Panc1 (cell line): ENCODE results near the gene SEC22A. TPM values are rescaled to one million over a fixed set of nuclear protein-coding genes. Genes with fewer than 3 reads are reported as not detected.

Experiments
- ATAC-seq: fragments of 200-7000 bp; cut with Tn5 transposase; 2 replicates; pipeline ENCODE4 v1.9.1; 2020; ENCODE audit warnings: mild to moderate bottlenecking, moderate library complexity
- BruUV-seq: library from RNA; stranded (reverse); fragments of 400-500 nt; replicated peaks from 2 replicates; lab custom pipeline; 2021; lab: Mats Ljungman, UMichigan
- CTCF ChIA-PET: fragments of 300-600 bp; sonication (Branson Sonifier 250); formaldehyde crosslinking; loops from one replicate; lab custom pipeline; 2022; ENCODE audit warnings: antibody characterized with exemption; lab: Charles Lee
- POLR2A ChIA-PET: fragments of 300-600 bp; sonication (Branson Sonifier 250); formaldehyde crosslinking; loops from one replicate; lab custom pipeline; 2022; ENCODE audit warnings: antibody characterized with exemption; lab: Charles Lee
- DNase-seq: peaks from one replicate; pipeline ENCODE4 v3.0.0-alpha.2; 2010; ENCODE audit warnings: low read depth, low spot score
- H3K27ac ChIP-seq: 2 replicates; pipeline ENCODE4 v1.5.1; 2011; ENCODE audit warnings: mild to moderate bottlenecking, low read length, inconsistent platforms
- H3K27me3 ChIP-seq: fragments of 200-500 bp; sonication (Bioruptor generic); 2 replicates; pipeline ENCODE4 v1.6.0; 2014; ENCODE audit warnings: low read length, inconsistent platforms; ENCODE audit not compliant: control insufficient read depth, insufficient read depth
- H3K36me3 ChIP-seq: fragments of 200-500 bp; sonication (Bioruptor generic); 2 replicates; pipeline ENCODE4 v1.5.1; 2014; ENCODE audit warnings: inconsistent platforms, mild to moderate bottlenecking, low read length, moderate library complexity; ENCODE audit not compliant: control insufficient read depth, insufficient read depth
- H3K4me1 ChIP-seq: 2 replicates; pipeline ENCODE4 v1.5.1; 2011; ENCODE audit warnings: inconsistent platforms, mild to moderate bottlenecking, low read length, moderate library complexity; ENCODE audit not compliant: control insufficient read depth, insufficient read depth
- H3K4me3 ChIP-seq, 2 experiments: 2 replicates each; pipeline ENCODE4 v1.5.1; 2011 to 2012; ENCODE audit warnings: low read depth in 2 of 2, low read length in 2 of 2, mild to moderate bottlenecking in 2 of 2, inconsistent platforms in 1 of 2, moderate library complexity in 1 of 2
- H3K9me3 ChIP-seq: fragments of 200-500 bp; sonication (Bioruptor generic); 2 replicates; pipeline ENCODE4 v1.5.1; 2014; ENCODE audit warnings: low read depth, mild to moderate bottlenecking, inconsistent platforms, low read length, moderate library complexity; ENCODE audit not compliant: control insufficient read depth, insufficient read depth
- POLR2AphosphoS5 ChIP-seq: IDR thresholded peaks from 2 replicates; pipeline ENCODE4 v1.6.1; 2012; ENCODE audit warnings: mild to moderate bottlenecking, low read depth, low read length, moderate library complexity
- SIN3A ChIP-seq: IDR thresholded peaks from 2 replicates; pipeline ENCODE4 v1.6.1; 2012; ENCODE audit warnings: low read depth, mild to moderate bottlenecking, low read length, moderate library complexity, borderline replicate concordance; ENCODE audit not compliant: insufficient read depth
- TCF7L2 ChIP-seq: IDR thresholded peaks from 2 replicates; pipeline ENCODE4 v1.6.1; 2011; ENCODE audit warnings: mild to moderate bottlenecking, low read depth, low read length, inconsistent platforms
- in situ Hi-C: cut with HindIII; loops from 2 replicates; pipeline ENCODE4 v1.10.0; 2016; ENCODE audit warnings: low sequenced_read_pairs, low pct_unique_long_range_greater_than_20kb
- intact Hi-C: fragments of 100-400 bp; cut with micrococcal nuclease; formaldehyde crosslinking; loops from one replicate; pipeline ENCODE4 v1.10.0; 2022; ENCODE audit not compliant: unreplicated experiment
- total RNA-seq: library from RNA; stranded (reverse); gene quantifications from one replicate; pipeline ENCODE4 v1.2.1, GENCODE V29; 2021; ENCODE audit not compliant: unreplicated experiment
- TF ChIP-seq, protein P1 (sequence below), 2 experiments: IDR thresholded peaks; 2 replicates each; pipeline ENCODE4 v1.6.1; 2011 to 2012; ENCODE audit warnings: low read depth in 2 of 2, control low read depth in 1 of 2, low read length in 1 of 2, mild to moderate bottlenecking in 1 of 2, moderate library complexity in 1 of 2; ENCODE audit not compliant: insufficient read depth in 1 of 2
- TF ChIP-seq, protein P2 (sequence below): fragments of 450-650 bp; IDR thresholded peaks from 2 replicates; pipeline ENCODE4 v1.5.1; 2017; ENCODE audit warnings: mild to moderate bottlenecking

Gene SEC22A
- total RNA-seq, 1 experiment from 2014 or later = 22.7 TPM

DNA sequence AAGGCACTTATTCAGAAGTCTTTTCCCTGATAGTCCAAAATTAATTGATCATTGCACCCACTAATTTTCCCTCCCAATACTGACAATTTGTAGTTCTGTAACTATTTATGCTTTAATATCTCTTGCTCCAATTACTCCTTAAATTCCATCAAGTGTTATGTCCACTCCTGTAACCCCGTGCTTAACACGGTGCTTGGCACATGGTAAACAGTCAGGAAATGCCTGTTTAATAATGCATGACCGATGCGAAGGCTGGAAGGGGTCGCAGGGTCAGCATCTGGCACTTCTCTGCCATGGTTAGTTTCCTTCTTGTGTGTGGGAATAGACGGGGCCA is 553 bp upstream of the SEC22A start:
- ChIA-PET POLR2A (no interaction called here), CTCF (no interaction called here)
- H3K4me1 ChIP-seq = peaks cover 15% of the 10 kb centered on the region; the same call in 1 of the 2 replicates
- BruUV-seq = no TSS peak
- ATAC-seq = no peak
- intact Hi-C loops (no loop called here), in situ Hi-C loops (no loop called here)
- peak overlapping the region; percentile 85 to 97 for H3K4me3 ChIP-seq
- no peak for DNase-seq
- TF ChIP-seq POLR2AphosphoS5 (no peak), TCF7L2 (no peak), SIN3A (no peak)
- TF ChIP-seq, protein P1, sequence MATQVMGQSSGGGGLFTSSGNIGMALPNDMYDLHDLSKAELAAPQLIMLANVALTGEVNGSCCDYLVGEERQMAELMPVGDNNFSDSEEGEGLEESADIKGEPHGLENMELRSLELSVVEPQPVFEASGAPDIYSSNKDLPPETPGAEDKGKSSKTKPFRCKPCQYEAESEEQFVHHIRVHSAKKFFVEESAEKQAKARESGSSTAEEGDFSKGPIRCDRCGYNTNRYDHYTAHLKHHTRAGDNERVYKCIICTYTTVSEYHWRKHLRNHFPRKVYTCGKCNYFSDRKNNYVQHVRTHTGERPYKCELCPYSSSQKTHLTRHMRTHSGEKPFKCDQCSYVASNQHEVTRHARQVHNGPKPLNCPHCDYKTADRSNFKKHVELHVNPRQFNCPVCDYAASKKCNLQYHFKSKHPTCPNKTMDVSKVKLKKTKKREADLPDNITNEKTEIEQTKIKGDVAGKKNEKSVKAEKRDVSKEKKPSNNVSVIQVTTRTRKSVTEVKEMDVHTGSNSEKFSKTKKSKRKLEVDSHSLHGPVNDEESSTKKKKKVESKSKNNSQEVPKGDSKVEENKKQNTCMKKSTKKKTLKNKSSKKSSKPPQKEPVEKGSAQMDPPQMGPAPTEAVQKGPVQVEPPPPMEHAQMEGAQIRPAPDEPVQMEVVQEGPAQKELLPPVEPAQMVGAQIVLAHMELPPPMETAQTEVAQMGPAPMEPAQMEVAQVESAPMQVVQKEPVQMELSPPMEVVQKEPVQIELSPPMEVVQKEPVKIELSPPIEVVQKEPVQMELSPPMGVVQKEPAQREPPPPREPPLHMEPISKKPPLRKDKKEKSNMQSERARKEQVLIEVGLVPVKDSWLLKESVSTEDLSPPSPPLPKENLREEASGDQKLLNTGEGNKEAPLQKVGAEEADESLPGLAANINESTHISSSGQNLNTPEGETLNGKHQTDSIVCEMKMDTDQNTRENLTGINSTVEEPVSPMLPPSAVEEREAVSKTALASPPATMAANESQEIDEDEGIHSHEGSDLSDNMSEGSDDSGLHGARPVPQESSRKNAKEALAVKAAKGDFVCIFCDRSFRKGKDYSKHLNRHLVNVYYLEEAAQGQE (IDR thresholded peaks at IDR 0.05; ENCODE audit: insufficient read depth in 1 of 2, low read depth in 2 of 2, low read length in 1 of 2) = no peak
- TF ChIP-seq, protein P2, sequence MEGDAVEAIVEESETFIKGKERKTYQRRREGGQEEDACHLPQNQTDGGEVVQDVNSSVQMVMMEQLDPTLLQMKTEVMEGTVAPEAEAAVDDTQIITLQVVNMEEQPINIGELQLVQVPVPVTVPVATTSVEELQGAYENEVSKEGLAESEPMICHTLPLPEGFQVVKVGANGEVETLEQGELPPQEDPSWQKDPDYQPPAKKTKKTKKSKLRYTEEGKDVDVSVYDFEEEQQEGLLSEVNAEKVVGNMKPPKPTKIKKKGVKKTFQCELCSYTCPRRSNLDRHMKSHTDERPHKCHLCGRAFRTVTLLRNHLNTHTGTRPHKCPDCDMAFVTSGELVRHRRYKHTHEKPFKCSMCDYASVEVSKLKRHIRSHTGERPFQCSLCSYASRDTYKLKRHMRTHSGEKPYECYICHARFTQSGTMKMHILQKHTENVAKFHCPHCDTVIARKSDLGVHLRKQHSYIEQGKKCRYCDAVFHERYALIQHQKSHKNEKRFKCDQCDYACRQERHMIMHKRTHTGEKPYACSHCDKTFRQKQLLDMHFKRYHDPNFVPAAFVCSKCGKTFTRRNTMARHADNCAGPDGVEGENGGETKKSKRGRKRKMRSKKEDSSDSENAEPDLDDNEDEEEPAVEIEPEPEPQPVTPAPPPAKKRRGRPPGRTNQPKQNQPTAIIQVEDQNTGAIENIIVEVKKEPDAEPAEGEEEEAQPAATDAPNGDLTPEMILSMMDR = no peak
- H3K9me3 ChIP-seq = no peaks in the 10 kb centered on the region
- H3K27ac ChIP-seq = peak overlapping the region; percentile 89
- H3K27me3 ChIP-seq = no peaks in the 10 kb centered on the region
- no peaks in the 10 kb centered on the region for H3K36me3 ChIP-seq

DNA sequence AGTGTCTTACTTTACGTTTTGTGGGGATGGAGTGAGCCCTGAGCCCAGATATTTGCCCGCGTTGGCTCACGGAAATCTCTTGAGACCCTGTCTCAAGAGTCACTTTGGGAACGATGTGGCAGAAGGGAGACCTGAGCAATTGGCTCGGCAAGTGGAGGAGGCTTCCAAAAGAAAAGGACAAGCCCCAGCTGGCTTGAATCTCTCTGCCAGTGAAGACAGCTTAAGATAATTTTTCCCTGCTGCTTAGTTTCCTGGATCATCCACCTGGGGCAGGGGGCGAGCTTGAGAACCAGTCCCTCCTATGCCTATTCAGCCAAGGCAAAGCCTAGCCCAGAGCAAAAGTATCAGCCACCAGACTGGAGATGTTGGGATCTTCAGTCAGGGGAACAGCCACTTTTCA is 708 bp downstream of the SEC22A start:
- Histone ChIP-seq H3K9me3 (no peaks in the 10 kb centered on the region), H3K4me1 (peaks cover 15% of the 10 kb centered on the region; the same call in 1 of the 2 replicates), H3K36me3 (no peaks in the 10 kb centered on the region), H3K27me3 (no peaks in the 10 kb centered on the region), H3K27ac (peak overlapping the region; percentile 87), H3K4me3 (peak overlapping the region; percentile 85 to 97)
- DNase-seq = no peak
- no peak for ATAC-seq
- TSS peak; percentile 81 for BruUV-seq
- CTCF ChIA-PET = no interaction called here
- in situ Hi-C loops = no loop called here
- POLR2A ChIA-PET = interaction anchor here (0.7 kb wide), 1 partner anchor 66 kb away, joined by 5 read pairs; no protein-coding TSS in a partner anchor
- intact Hi-C loops = no loop called here
- TF ChIP-seq, protein P2 = no peak
- TF ChIP-seq POLR2AphosphoS5 = no peak
- TF ChIP-seq, protein P1 (IDR thresholded peaks at IDR 0.05; ENCODE audit: insufficient read depth in 1 of 2, low read depth in 2 of 2, low read length in 1 of 2) = no peak
- no peak for TF ChIP-seq TCF7L2
- no peak for TF ChIP-seq SIN3A
